UCSD-AML1 (cell line): Measurements from ENCODE around the gene SYTL3.
"Not testable (repeated sequence)": the region's sequence is repeated elsewhere in the genome, so short reads cannot be mapped to it uniquely, and the experiment has no call there.

Experiments used
- DNase-seq: peaks from one replicate; lab custom pipeline; 2025; ENCODE audit not compliant: unreplicated experiment; lab: John Stamatoyannopoulos, UW

The SYTL3 gene

GRCh38 chr6:158638324-158638854 is 11.5 kb upstream of the SYTL3 start:
- no peak for DNase-seq

- no peak for DNase-seq
Observed at GRCh38 chr6:158639056-158639455, 10.8 kb upstream of the SYTL3 start.

GRCh38 chr6:158640519-158640918 is 9.3 kb upstream of the SYTL3 start:
- no peak for DNase-seq

GRCh38 chr6:158642097-158642601 is 7.7 kb upstream of the SYTL3 start:
- DNase-seq, result no peak

- no peak for DNase-seq
Observed at GRCh38 chr6:158643836-158644230, 6.0 kb upstream of the SYTL3 start.

GRCh38 chr6:158644231-158645063 is 5.4 kb upstream of the SYTL3 start, which contains the start of gene DYNLT1:
Gene DYNLT1, minus strand, starts transcription at chr6:158644743. Its CDS starts 35 bp downstream, at chr6:158644708.
- DNase-seq, result peak; percentile 96

- no peak for DNase-seq
Observed at GRCh38 chr6:158645064-158646022, 4.5 kb upstream of the SYTL3 start.

GRCh38 chr6:158646023-158646910 is 3.6 kb upstream of the SYTL3 start:
- DNase-seq, result no peak

- DNase-seq, result no peak
Observed at GRCh38 chr6:158647501-158647900, 2.4 kb upstream of the SYTL3 start.

- no peak for DNase-seq
Observed at GRCh38 chr6:158648682-158649131, 1.1 kb upstream of the SYTL3 start.

GRCh38 chr6:158651981-158652737 is 2.3 kb downstream of the SYTL3 start:
- not testable (repeated sequence) for DNase-seq

GRCh38 chr6:158653577-158654354 is 3.9 kb downstream of the SYTL3 start:
- DNase-seq, result peak; percentile 63

- DNase-seq, result no peak
Observed at GRCh38 chr6:158654498-158654897, 4.6 kb downstream of the SYTL3 start.

- DNase-seq, result no peak
Observed at GRCh38 chr6:158654960-158655489, 5.2 kb downstream of the SYTL3 start.

- DNase-seq, result no peak
Observed at GRCh38 chr6:158655569-158656450, 6.0 kb downstream of the SYTL3 start.

- DNase-seq, result not testable (repeated sequence)
Observed at GRCh38 chr6:158656986-158657385, 7.1 kb downstream of the SYTL3 start.

- peak; percentile 26 for DNase-seq
Observed at GRCh38 chr6:158660333-158660754, 10.5 kb downstream of the SYTL3 start.
